ENCODE measurements around the gene POLG.

- no peak for TF ChIP-seq CTCF (conservative IDR thresholded peaks at IDR 0.05)
- TF ChIP-seq ZFX (IDR thresholded peaks at IDR 0.05) = no peak
Observed at GRCh38 chr15:89377024-89377841, 42.6 kb upstream of the POLG start.

All from C4-2B (cell line).